GM19468 (cell line): Measurements from ENCODE around the gene RALGPS1.

Source experiments
- ATAC-seq: cut with Tn5 transposase; IDR thresholded peaks from one replicate; pipeline ENCODE4 v1.9.1; 2021; ENCODE audit warnings: mild to moderate bottlenecking, moderate library complexity, moderate number of reproducible peaks; ENCODE audit not compliant: unreplicated experiment; ENCODE audit errors: extremely low read depth

RALGPS1 gene

GRCh38 chr9:126982215-126983002 is 67.8 kb downstream of the RALGPS1 start:
- no peak for ATAC-seq

- no peak for ATAC-seq
Observed at GRCh38 chr9:126983767-126984166, 69.2 kb downstream of the RALGPS1 start.

- no peak for ATAC-seq
Observed at GRCh38 chr9:126984969-126985368, 70.4 kb downstream of the RALGPS1 start.

- peak; percentile 64 for ATAC-seq
Observed at GRCh38 chr9:126985870-126986498, 71.4 kb downstream of the RALGPS1 start.

GRCh38 chr9:126986506-126986951 is 71.9 kb downstream of the RALGPS1 start:
- ATAC-seq, result no peak

GRCh38 chr9:126988857-126989256 is 74.3 kb downstream of the RALGPS1 start:
- no peak for ATAC-seq

GRCh38 chr9:126989847-126990842 is 75.6 kb downstream of the RALGPS1 start:
- no peak for ATAC-seq

GRCh38 chr9:126991183-126991582 is 76.6 kb downstream of the RALGPS1 start:
- no peak for ATAC-seq

GRCh38 chr9:126992427-126992826 is 77.8 kb downstream of the RALGPS1 start:
- no peak for ATAC-seq

- ATAC-seq, result no peak
Observed at GRCh38 chr9:126999315-127000068, 84.9 kb downstream of the RALGPS1 start.

GRCh38 chr9:127004946-127005769 is 90.6 kb downstream of the RALGPS1 start:
- peak; percentile 65 for ATAC-seq

GRCh38 chr9:127005770-127006314 is 91.3 kb downstream of the RALGPS1 start:
- no peak for ATAC-seq

- ATAC-seq, result no peak
Observed at GRCh38 chr9:127007638-127008037, 93.1 kb downstream of the RALGPS1 start.

- no peak for ATAC-seq
Observed at GRCh38 chr9:127008076-127008475, 93.5 kb downstream of the RALGPS1 start.

- no peak for ATAC-seq
Observed at GRCh38 chr9:127011772-127012171, 97.2 kb downstream of the RALGPS1 start.

GRCh38 chr9:127012250-127012649 is 97.7 kb downstream of the RALGPS1 start:
- no peak for ATAC-seq

- ATAC-seq, result no peak
Observed at GRCh38 chr9:127013597-127013996, 99.0 kb downstream of the RALGPS1 start.

GRCh38 chr9:127014216-127014909 is 99.8 kb downstream of the RALGPS1 start:
- ATAC-seq, result no peak
